Endodermal cell (in vitro differentiated cells): ENCODE results near the gene KDELR1. TPM values are rescaled to one million over a fixed set of nuclear protein-coding genes. Genes with fewer than 3 reads are reported as not detected.
A peak's percentile ranks its signal among the peaks of the same experiment; 100 is the strongest.

Experiments used
- DNase-seq: peaks from one replicate; pipeline ENCODE4 v3.0.0-alpha.2; 2017
- H3K27ac ChIP-seq: 2 replicates; pipeline ENCODE4 v1.5.1; 2013; ENCODE audit warnings: mild to moderate bottlenecking, low read depth, low read length, moderate library complexity
- H3K27me3 ChIP-seq: 2 replicates; pipeline ENCODE4 v1.6.1; 2013; ENCODE audit warnings: mild to moderate bottlenecking, low read length, moderate library complexity; ENCODE audit not compliant: insufficient read depth, control insufficient read depth, poor library complexity, severe bottlenecking
- H3K36me3 ChIP-seq: 2 replicates; pipeline ENCODE4 v1.7.0; 2013; ENCODE audit warnings: mild to moderate bottlenecking, low read length, moderate library complexity; ENCODE audit not compliant: control insufficient read depth, insufficient read depth
- H3K4me1 ChIP-seq: one replicate; pipeline ENCODE4 v1.7.0; 2013; ENCODE audit warnings: low read length; ENCODE audit not compliant: control insufficient read depth, insufficient read depth
- H3K4me3 ChIP-seq: 2 replicates; pipeline ENCODE4 v1.5.1; 2013; ENCODE audit warnings: mild to moderate bottlenecking, low read length, moderate library complexity
- H3K9ac ChIP-seq: 2 replicates; pipeline ENCODE4 v1.6.1; 2013; ENCODE audit warnings: mild to moderate bottlenecking, low read length, moderate library complexity; ENCODE audit not compliant: poor library complexity, severe bottlenecking; ENCODE audit errors: extremely low read depth
- H3K9me3 ChIP-seq: 2 replicates; pipeline ENCODE4 v1.6.1; 2013; ENCODE audit warnings: mild to moderate bottlenecking, low read length, moderate library complexity; ENCODE audit not compliant: control insufficient read depth
- H3K27ac Mint-ChIP-seq: 2 replicates; pipeline ENCODE4 v1.8.0; 2020; ENCODE audit warnings: mixed read lengths
- H3K27me3 Mint-ChIP-seq: 2 replicates; pipeline ENCODE4 v1.8.0; 2021; ENCODE audit warnings: mild to moderate bottlenecking, mixed read lengths; ENCODE audit not compliant: insufficient read depth
- H3K36me3 Mint-ChIP-seq: 2 replicates; pipeline ENCODE4 v1.8.0; 2020; ENCODE audit warnings: low read depth, mixed read lengths
- H3K4me1 Mint-ChIP-seq: 2 replicates; pipeline ENCODE4 v1.8.0; 2020; ENCODE audit warnings: mixed read lengths
- H3K4me3 Mint-ChIP-seq: 2 replicates; pipeline ENCODE4 v1.8.0; 2020; ENCODE audit warnings: mild to moderate bottlenecking, moderate library complexity, mixed read lengths
- H3K9me3 Mint-ChIP-seq: 2 replicates; pipeline ENCODE4 v1.8.0; 2020; ENCODE audit warnings: mild to moderate bottlenecking, mixed read lengths
- CTCF ChIP-seq: fragments of 200-600 bp; sonication (generic); conservative IDR thresholded peaks from 2 replicates; pipeline ENCODE4 v1.5.0; 2021; ENCODE audit warnings: antibody characterized with exemption, mild to moderate bottlenecking
- WGBS, 2 experiments: methylation state at CpG; one replicate each; pipeline versions ENCODE4 v1.1.5 to v1.1.7; 2013; ENCODE audit warnings: missing lambda C conversion rate in 2 of 2, mixed read lengths in 1 of 2; ENCODE audit not compliant: insufficient coverage in 1 of 2, insufficient read length in 1 of 2; 5-methylcytosine and 5-hydroxymethylcytosine counted together
- total RNA-seq, 2 donors: library from RNA; stranded (reverse); fragmentation: NEBNext Ultra II Directional in 1 of 2; extraction: Animal tissue kit (Norgen Biotek cat#: 25700) in 1 of 2; gene quantifications; 2 replicates in 1 of 2; 3 replicates in 1 of 2; pipeline ENCODE4 v1.2.1, GENCODE V29; 2021

KDELR1 gene
- total RNA-seq, 2 donors from 2014 or later = 227 to 285 TPM

- no peaks in the 10 kb centered on the region for H3K4me1 ChIP-seq
- no peak for DNase-seq
- no peaks in the 10 kb centered on the region for H3K27me3 ChIP-seq
- H3K4me3 ChIP-seq = no peak overlapping the region
- H3K36me3 Mint-ChIP-seq = peaks cover 3% of the 10 kb centered on the region
- H3K9me3 ChIP-seq = no peaks in the 10 kb centered on the region
- no peak for TF ChIP-seq CTCF
- H3K27me3 Mint-ChIP-seq = no peaks in the 10 kb centered on the region
- WGBS, 2 experiments = 96 to 98% methylated on average over 5 of the region's 5 CpGs
- H3K9me3 Mint-ChIP-seq = no peaks in the 10 kb centered on the region
- H3K4me3 Mint-ChIP-seq = no peak overlapping the region
- peaks cover 5% of the 10 kb centered on the region for H3K4me1 Mint-ChIP-seq
- H3K36me3 ChIP-seq = no peaks in the 10 kb centered on the region
- no peak overlapping the region for H3K9ac ChIP-seq
- H3K27ac Mint-ChIP-seq = no peak overlapping the region
- H3K27ac ChIP-seq = no peak overlapping the region
Measured at GRCh38 chr19:48353677-48354076, 37.7 kb downstream of the KDELR1 start.

GRCh38 chr19:48351341-48351752 lies 40.0 kb downstream of the KDELR1 start:
- no peaks in the 10 kb centered on the region for H3K27me3 ChIP-seq
- H3K9ac ChIP-seq = no peak overlapping the region
- H3K36me3 ChIP-seq = no peaks in the 10 kb centered on the region
- Mint-ChIP-seq H3K4me1 (peaks cover 5% of the 10 kb centered on the region), H3K9me3 (no peaks in the 10 kb centered on the region), H3K27me3 (no peaks in the 10 kb centered on the region), H3K36me3 (no peaks in the 10 kb centered on the region), H3K4me3 (no peak overlapping the region), H3K27ac (no peak overlapping the region)
- DNase-seq = peak; percentile 96
- WGBS, 2 experiments = 59 to 62% methylated on average over 4 to 8 of the region's 8 CpGs
- H3K4me1 ChIP-seq = no peaks in the 10 kb centered on the region
- peak; percentile 90 for TF ChIP-seq CTCF
- H3K4me3 ChIP-seq = no peak overlapping the region
- no peaks in the 10 kb centered on the region for H3K9me3 ChIP-seq
- H3K27ac ChIP-seq = no peak overlapping the region

DNA sequence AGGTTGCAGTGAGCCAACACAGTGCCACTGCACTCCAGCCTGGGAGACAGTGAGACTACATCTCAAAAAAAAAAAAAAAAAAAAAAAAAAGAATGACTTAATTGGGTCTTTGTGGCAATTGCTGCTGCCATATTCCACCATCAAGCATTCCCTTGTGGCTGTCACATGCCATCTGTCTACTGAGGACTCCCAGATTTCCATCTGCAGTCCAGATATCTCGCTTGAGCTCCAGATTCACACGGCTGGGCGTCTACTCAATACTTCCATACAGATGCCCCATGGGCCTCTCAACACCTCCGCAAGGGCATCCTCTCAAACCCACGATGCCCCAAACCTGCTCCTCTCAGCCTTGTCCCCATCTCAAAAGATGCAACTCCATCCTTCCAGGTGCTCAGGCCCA lies 40.5 kb downstream of the KDELR1 start:
- H3K27ac Mint-ChIP-seq = no peak overlapping the region
- no peaks in the 10 kb centered on the region for H3K4me1 ChIP-seq
- no peak for TF ChIP-seq CTCF
- H3K4me3 Mint-ChIP-seq = no peak overlapping the region
- no peaks in the 10 kb centered on the region for H3K36me3 Mint-ChIP-seq
- no peak overlapping the region for H3K9ac ChIP-seq
- H3K27ac ChIP-seq = no peak overlapping the region
- WGBS, 2 experiments = 93 to 94% methylated on average over 3 to 5 of the region's 5 CpGs
- peaks cover 5% of the 10 kb centered on the region for H3K4me1 Mint-ChIP-seq
- DNase-seq = no peak
- no peaks in the 10 kb centered on the region for H3K9me3 Mint-ChIP-seq
- no peak overlapping the region for H3K4me3 ChIP-seq
- H3K36me3 ChIP-seq = no peaks in the 10 kb centered on the region
- H3K27me3 ChIP-seq = no peaks in the 10 kb centered on the region
- no peaks in the 10 kb centered on the region for H3K9me3 ChIP-seq
- no peaks in the 10 kb centered on the region for H3K27me3 Mint-ChIP-seq
